GM18867 (cell line): ENCODE results near the gene PCLO.
"Not testable (repeated sequence)": the region's sequence is repeated elsewhere in the genome, so short reads cannot be mapped to it uniquely, and the experiment has no call there.

Experiments used
- ATAC-seq: cut with Tn5 transposase; IDR thresholded peaks from one replicate; pipeline ENCODE4 v1.9.1; 2021; ENCODE audit warnings: mild to moderate bottlenecking, moderate library complexity; ENCODE audit not compliant: unreplicated experiment

The PCLO gene

GRCh38 chr7:83130623-83131545 lies 31.8 kb downstream of the PCLO start:
- no peak for ATAC-seq

GRCh38 chr7:83130191-83130590 lies 32.5 kb downstream of the PCLO start:
- ATAC-seq, result no peak

- no peak for ATAC-seq
Measured at GRCh38 chr7:83119494-83119893, 43.2 kb downstream of the PCLO start.

GRCh38 chr7:83119026-83119382 lies 43.7 kb downstream of the PCLO start:
- ATAC-seq, result no peak

DNA sequence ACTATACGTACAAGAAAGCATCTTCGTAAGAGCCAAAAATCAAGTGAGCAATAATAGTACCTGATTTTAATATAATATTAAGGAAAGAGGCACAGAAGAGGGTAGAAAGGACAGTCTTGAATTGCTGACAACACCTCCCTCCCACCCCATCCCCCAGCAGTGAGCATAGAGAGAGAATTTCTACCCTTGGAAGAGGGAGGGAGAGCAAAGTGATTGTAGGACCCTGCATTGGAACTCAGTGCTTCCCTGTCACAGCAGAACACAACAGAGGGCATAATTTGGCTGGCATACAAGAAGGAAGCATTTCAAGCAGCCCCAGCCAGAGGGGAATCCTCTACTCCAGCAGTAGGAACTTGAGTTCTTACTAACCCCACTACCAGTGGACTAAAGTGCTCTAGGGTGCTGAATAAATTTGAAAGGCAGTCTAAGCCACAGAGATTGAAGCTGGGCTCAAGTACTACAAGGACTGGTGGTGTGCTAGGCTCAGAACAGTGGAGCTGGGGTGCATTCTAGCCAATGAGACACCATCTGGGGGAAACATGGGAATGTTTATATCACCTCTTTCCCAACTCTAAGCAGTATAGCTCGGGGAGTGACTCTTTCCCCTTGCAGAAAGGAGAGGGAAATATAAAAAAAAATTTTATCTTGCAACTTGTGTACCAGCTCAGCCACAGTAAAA lies 44.2 kb downstream of the PCLO start:
- no peak for ATAC-seq

DNA sequence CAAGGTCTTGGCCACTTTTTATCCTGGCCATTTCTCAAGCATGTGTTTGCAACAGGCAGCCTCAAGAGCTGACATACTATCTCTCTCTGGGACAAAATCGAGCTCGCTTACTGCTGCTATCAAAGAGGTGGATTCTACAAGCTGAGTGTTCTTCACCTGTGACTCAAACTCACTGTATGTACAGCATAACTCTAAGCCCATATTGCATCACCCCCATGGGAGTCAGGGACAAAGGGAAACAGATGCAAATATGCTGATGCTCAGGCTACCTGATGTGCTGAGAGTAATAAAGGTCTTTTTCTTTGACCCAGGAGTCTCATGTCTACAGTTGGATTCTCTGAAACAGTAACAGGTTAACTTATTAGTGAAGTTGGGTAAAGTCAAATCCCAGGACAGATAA lies 45.2 kb downstream of the PCLO start:
- no peak for ATAC-seq

DNA sequence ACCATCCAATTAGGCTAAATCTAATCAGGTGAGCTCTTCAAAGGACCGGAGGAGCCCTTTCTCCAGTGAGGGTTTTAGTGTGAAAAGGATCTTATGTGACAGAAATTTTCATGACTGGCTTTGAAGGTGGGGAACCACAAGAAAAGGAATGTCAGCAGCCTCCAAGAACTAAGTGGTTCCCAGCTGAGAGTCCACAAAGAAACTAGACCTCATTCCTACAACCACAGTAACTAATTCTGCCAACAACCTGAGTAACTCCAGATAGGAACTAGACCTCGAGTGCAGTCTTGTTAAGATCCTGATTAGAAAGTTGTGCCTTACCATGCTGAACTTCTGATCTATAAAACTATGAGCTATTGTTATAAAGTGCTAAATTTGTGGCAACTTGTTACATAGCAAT lies 51.3 kb downstream of the PCLO start:
- no peak for ATAC-seq

DNA sequence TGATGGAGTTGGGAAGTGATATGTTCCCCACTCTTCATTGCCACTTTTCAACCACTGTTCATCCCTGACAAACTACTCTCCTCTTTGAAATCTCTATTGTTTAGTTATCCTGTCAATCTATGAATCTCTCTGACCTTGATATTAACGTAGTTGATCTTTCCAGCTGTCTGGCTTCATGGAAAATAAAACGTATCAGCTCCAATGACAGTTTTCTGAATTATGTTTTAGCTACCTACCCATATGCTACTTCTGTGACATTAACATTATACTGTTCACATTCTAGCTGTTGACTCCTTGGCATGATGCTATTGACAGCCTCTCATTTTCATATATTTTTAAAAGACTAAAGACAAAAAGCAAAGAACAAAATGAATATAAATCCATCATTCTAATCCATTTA lies 53.3 kb downstream of the PCLO start:
- ATAC-seq, result no peak

DNA sequence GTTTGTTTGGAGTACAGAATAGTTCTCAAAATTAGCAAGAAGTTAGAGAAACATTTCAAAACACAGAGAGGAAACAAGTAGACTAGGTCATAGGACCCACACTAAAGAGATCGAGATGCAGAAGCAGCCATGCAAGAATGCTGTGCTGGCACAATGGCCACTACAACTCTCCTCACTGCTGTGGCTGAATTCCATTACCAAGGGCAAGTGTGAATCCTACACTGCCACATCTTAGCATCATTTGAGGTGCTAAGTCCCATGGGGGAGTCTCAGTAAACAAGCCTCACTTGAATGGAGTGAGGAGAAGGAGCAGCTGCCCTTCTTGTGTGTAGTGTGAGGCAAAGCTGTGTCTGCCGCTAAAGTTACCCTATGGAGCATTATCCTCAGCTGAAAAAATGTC lies 56.7 kb downstream of the PCLO start:
- no peak for ATAC-seq

DNA sequence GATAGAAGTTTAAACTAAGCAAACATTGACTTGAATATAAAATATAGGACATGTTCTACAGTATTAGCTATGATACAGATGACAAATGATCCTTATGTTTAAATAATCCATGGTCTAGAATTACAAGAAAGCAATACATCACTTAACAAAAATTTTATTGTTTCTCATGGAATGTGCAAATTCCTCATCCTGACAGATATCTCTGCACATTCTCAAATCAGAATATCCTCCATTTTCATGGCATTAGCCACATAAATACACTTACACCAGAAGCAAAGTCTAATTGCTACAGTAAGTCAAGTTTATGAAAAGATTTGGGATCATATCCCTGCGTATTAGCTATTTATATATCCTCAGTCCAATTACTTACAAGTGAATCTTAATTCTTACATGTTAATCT lies 57.6 kb downstream of the PCLO start:
- ATAC-seq, result no peak

DNA sequence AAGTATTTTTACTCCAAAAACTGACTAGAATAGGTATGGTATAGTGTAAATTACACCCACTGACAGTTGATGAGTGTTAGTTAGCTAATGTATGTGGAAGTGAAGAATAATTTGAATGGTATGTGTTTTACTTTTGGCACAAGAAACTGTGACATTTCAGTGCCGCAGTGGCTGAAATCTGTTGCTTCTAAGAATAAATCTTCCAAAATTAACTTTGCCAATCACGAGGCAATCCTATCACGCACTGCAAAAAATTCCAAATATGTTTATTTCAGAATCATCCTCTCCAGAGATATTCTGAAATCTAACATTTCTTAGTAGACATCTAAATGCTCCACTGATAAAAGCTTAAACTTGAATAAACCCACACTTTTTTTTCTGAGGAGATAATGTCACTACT lies 61.2 kb downstream of the PCLO start:
- ATAC-seq, result no peak

DNA sequence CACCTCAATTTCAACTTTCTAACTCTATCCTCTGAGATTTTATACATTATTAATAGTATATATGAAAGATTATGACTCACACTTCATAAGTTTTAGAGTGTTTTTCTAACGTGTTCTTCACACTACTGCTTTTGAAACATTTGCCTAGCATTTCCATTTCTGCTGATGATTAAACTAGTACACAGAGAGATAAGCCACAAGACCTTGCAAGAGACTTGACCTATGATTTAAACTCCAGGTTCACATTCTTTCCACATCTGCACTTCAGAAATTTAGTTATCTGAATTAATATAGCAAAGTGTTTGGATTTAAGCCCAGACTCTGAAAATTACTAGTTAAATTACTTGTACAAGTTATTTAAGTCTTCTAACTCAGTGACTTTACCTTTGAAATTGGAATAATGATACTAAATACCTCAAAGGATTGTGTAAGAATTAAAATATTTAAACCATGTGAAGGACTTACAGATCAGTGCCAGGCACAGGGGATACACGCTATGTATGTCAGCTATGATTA lies 66.6 kb downstream of the PCLO start:
- ATAC-seq, result no peak

DNA sequence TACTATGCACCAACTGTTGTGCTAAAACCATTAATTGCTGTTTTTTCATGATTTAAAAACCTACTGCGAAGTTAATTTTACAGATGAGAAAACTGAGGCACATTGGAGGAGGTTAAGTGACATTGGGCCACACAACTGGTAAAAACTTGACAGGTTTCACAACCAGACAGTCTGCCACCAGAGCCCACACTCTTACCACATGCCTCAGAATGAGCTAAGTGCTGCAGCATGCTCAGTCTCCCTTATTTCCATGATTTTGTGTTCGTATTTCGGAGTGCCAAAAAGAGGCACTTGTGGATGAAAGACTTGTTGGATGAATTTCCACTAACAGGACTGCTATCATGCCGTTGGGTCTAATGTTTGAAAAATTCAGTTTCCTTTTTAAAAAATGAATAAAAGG lies 77.4 kb downstream of the PCLO start:
- ATAC-seq, result no peak

DNA sequence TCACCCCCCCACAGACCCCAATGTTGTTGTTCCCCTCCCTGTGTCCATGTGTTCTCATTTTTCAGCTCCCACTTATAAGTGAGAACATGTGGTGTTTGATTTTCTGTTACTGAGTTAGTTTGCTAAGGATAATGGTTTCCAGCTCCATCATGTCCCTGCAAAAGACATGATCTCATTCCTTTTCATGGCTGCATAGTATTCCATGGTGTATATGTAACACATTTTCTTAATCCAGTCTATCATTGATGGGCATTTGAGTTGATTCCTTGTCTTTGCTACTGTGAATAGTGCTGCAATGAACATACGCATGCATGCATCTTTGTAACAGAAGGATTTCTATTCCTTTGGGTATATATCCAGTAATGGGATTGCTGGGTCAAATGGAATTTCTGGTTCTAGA lies 82.8 kb downstream of the PCLO start:
- ATAC-seq, result not testable (repeated sequence)

GRCh38 chr7:83077328-83077727 lies 85.4 kb downstream of the PCLO start:
- no peak for ATAC-seq

GRCh38 chr7:83072576-83073517 lies 89.8 kb downstream of the PCLO start:
- no peak for ATAC-seq

- no peak for ATAC-seq
Measured at GRCh38 chr7:83065714-83066113, 97.0 kb downstream of the PCLO start.

GRCh38 chr7:83060218-83060617 lies 102.5 kb downstream of the PCLO start:
- no peak for ATAC-seq

DNA sequence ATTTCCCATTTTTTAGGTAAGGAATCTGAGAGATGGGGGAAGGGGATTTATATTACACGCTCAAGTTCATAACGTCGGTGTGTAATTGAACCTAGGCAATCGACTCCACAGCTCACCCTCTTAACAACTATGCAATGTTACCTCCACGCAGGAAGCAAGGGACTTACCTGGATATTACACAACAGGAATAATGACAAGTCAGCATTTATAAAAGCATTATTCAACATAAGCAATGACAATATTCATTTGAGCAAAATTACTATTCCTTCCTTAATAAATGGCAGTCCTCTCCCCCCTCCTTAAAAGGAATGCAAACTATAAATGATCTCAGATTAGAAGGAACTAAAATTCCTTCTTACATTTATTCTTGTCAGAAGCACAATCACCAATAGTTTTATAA lies 104.0 kb downstream of the PCLO start:
- ATAC-seq, result no peak

- no peak for ATAC-seq
Measured at GRCh38 chr7:83055197-83055596, 107.5 kb downstream of the PCLO start.

DNA sequence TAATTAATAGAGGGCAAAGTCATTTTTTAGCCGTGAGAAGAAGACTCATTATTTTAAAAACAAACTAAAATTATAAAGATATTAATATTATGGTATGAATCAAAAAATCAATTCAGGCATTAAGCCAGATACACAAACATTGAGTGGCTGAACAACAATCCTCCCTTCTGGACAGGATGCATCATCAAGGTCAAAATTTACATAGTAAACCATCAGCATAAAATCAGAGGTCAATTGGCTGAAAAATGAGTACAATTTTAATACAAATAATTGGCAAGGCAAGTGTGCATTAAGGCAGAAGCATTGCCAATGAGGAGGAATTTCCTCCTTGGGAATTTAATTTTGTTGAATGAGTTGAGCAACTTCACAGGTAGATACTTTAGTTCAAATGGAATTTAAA lies 108.2 kb downstream of the PCLO start:
- ATAC-seq, result no peak
